ENCODE measurements around the gene TTC7B.

Gene TTC7B

DNA sequence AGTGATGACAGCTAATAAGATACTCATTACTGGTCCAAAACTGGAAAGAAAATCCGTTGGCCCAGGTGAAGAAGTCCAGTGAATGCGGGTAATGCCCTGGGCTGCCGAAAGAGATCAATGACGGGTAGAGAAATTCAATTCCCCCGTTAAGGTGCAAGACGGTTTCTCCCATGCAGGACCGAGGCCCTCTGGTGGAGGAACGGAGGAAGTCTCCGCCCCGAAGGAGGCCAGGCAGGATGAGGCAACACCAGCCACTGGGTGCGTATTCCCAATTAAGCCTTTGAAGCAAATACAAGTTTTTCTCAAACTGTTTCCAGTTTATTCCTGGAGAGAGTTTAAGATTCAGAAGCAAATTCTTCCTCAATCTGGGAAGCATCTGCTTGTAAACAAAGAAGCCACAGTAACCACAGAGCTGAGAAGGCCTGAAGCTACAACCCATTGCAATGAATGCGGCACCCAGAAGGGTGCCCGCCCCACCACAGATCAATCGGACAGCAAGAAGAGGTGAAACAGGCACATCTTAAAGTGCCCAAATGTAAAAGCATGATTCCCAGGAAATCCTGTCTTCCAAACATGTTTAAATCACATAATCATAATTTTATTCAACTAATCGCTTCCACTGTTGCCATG is 118.5 kb downstream of the TTC7B start:
- intact Hi-C loops (cut with DNase I): loop anchor here (5.0 to 10.0 kb wide), 2 partner anchors 300 to 393 kb away; partner anchors contain the start of gene CALM1
- peak; percentile 81 to 97 (median 91) for DNase-seq

- intact Hi-C loops (cut with DNase I): loop anchor here (5.0 to 10.0 kb wide), 2 partner anchors 300 to 392 kb away; partner anchors contain the start of gene CALM1
- no peak for DNase-seq
Measured at GRCh38 chr14:90697132-90697531, 119.1 kb downstream of the TTC7B start.

- DNase-seq: no peak
- intact Hi-C loops (cut with DNase I): loop anchor here (5.0 to 10.0 kb wide), 2 partner anchors 299 to 392 kb away; partner anchors contain the start of gene CALM1
Measured at GRCh38 chr14:90696720-90697119, 119.5 kb downstream of the TTC7B start.

DNA sequence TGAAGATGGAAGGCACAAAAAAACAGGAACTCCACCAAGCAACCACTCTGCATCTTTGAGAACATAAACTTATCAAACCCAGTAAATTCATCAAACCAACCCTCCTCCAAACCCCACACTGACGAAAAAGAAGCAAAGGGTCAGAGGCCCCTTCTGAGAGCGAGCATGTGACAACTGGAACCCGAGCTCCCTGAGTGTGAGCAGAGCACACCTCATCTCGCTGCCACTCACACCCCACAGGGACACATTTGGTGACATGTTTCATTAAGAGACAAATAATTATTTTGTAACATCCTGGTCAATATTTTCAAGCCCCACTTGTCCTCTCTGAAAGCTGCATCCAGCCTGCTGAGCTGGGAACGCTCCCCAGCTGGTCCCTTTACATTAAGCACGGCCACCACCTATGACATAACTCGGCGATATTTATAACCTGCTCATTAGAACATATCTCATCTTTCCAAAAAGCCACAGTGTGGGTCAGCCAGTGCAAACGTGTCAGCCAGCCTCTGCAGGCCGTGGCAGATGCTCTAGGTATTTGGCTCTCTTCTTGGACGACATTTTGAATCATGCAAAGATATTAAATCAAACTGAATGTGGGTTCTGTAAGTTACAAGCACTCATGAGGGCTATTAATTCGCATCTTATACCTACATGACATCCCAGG is 120.1 kb downstream of the TTC7B start:
- intact Hi-C loops (cut with DNase I): loop anchor here (5.0 to 10.0 kb wide), 2 partner anchors 299 to 391 kb away; partner anchors contain the start of gene CALM1
- DNase-seq: no peak

DNA sequence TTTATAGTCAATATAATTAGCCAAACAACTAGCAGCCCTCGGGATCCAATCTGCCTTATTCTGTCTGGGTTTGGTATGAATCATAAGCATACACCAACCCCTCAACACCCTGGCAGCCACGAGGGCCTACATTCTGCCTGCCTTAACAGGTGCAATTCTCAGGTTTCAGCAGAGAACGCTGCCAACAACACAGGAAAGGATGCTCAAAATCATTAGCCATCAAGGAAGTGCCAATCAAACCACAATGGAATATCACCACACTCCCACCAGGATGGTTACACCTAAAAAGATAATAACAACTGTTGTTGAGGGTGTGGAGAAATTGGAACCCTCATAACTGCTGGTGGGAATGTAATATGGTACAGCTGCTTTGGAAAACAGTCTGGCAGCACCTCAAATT is 122.8 kb downstream of the TTC7B start:
- intact Hi-C loops (cut with DNase I): loop anchor here (10.0 kb wide), 1 partner anchor 389 kb away; no protein-coding TSS in a partner anchor

DNA sequence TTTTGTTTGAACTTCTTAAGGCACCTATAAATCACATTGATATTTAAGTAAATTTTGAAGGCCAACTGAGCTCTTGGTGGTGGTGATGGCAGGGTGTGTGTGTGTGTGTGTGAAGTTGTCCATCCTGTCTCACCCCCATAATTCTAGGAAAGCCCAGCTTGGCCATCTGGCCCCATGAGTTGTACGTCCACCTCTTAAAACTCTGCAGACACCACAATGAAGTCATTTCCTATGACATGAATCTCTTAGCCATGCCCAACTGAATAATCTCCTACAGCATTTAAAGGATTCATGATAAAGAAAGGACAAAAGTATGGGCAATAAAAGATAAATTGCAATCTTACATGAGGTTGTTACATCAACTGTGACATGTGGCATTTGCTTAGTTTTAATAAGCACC is 123.4 kb downstream of the TTC7B start:
- no peak for DNase-seq
- intact Hi-C loops (cut with DNase I): loop anchor here (10.0 kb wide), 1 partner anchor 388 kb away; no protein-coding TSS in a partner anchor

More for the DNA sequence above, 122.8 kb downstream of the TTC7B start:
- DNase-seq: no peak

- no peak for DNase-seq
- intact Hi-C loops (cut with DNase I): loop anchor here (10.0 kb wide), 1 partner anchor 387 kb away; no protein-coding TSS in a partner anchor
Measured at GRCh38 chr14:90692061-90692460, 124.2 kb downstream of the TTC7B start.

DNA sequence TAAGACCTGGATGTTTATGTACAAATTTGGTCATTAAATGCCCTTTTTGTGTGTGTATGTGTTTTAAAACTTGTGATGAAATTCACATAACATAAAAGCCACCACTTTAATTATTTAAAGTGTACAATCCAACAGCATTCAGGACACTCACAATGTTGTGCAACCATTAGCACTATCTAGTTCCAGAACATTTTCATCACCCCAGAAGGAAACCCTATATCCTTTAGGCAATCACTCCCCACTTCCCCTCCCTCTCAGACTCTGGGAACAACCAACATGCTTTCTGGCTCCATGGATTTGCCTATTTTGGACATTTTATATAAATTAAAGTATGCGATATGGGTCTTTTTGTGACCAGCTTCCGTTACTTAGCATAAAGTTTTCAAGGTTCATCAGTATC is 124.6 kb downstream of the TTC7B start:
- no peak for DNase-seq
- intact Hi-C loops (cut with DNase I): loop anchor here (10.0 kb wide), 1 partner anchor 387 kb away; no protein-coding TSS in a partner anchor

DNA sequence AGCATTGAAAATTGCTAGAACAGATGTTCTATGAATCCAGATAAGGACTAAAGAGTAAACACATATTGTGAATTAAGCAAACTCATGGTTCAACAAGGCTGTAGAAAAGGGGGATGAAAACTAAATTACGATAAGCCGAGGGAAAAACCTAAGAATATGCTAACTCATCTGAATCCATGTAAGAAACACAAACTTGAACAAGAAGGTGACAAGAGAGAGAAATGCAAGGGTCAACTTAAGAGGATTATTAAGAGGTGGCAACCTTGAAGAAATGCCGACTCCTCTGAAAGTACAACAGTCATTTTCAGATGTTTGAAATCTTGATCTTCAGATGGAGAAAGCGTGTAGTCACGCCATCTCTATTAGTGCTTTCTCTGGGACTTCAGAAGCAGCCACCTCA is 128.6 kb downstream of the TTC7B start:
- no peak for DNase-seq
- intact Hi-C loops (cut with DNase I): no loop called here

DNA sequence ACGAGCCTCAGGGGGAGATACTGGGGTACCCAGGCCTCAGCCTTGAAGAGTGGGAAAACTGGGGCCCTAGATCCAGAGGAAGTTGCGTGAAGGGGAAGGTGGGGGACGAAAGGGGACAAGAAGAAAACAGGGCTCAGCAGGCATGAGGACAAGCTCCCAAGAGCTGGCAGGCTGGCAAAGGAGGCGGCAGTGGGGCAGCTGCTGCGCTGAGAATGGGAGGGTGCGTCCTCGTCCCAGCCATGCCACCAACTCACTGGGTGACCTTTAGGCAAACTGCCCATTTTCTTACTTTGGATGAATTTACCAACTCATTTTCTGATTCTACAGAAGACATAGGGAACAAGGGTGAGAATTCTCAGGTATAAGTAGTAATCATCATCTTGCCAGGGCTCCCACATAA is 133.6 kb downstream of the TTC7B start:
- intact Hi-C loops (cut with DNase I): no loop called here
- no peak for DNase-seq

DNA sequence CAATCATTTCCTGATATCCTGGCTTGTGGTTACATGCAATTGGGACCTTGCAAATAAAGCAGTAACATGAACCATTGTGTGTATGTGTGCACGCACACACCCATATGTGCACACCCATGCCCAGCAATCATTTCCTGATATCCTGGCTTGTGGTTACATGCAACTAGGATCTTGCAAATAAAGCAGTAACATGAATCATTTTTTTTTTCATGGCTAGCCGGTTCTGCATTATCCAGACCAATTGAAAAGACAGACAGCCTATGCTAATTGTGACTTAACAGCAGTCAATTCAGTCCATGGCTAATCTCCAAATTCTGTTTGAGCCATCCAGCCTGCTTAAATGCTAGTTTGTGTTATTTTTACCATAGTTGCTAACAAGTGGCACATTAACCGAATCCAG is 134.3 kb downstream of the TTC7B start:
- no peak for DNase-seq
- intact Hi-C loops (cut with DNase I): no loop called here

DNA sequence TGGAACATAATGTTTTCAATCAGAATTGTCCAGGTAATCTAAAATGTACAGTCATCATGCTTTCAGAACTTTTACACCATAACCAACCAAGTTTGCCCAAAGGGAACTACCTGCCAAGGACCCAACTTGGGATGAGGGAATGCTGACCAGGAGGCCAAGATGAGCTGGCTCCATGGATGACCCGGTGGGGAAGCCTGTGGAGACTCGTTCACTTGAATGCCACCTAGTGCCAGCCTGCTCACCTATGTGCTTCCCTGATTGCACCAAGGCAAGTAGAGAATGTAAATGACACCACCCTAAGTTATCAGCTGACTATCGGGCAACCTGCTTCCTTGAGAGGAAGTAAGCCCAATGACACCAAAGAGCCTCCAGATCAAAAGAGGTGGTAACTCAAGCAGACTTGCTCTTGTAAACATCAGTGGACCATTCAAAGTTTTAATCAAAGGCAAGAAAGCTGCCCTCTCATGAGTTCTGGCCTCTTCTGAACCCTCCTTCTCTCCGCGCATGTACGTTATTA is 137.3 kb downstream of the TTC7B start:
- intact Hi-C loops (cut with DNase I): no loop called here
- DNase-seq: no peak

- no peak for DNase-seq
- intact Hi-C loops (cut with DNase I): no loop called here
Measured at GRCh38 chr14:90678420-90678819, 137.8 kb downstream of the TTC7B start.

DNA sequence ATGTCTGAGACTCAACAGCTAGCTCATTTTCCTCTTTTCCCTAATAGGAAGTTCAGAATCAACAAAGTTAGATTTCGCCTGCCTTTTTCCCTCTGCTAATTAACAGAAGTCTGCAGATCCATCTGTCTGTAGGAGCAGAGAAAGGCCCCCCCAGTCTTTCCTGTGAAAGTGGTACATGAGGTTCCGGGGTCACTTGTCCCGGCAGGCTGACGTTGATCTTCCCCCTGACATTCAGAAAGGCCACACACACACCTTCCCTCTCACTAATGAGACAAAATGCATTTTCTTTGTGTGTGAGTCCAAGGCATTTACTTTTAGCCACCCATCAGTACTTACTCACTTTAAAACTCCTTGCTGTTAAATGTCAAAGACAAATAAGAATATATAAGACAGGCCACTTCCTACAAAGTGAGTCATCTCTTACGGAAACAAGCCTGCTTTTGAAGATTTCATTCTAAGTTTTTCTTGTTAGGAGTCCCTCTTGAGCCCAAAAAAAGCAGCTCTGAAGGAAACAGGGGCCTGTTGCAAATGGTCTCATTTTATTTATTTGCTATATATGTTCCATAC is 138.7 kb downstream of the TTC7B start:
- DNase-seq: no peak
- intact Hi-C loops (cut with DNase I): no loop called here

DNA sequence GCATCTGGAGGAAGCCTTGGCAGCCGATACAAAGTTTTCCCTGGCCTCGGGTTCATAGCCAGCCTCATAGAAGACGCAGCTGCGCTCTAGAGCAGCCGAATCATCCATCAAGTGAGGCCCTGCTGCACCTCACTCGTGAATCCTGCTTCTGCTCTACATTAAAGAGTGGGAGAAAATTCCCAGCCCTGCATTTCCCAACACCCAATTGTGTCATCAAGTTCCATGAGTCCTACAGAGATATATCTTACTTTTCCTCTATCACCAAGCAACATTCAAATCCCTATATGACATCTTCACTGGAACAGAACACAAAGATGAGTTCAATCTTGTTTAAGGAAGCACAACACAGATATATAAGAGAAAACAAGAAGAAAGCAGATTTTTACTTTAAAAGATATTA is 139.3 kb downstream of the TTC7B start:
- intact Hi-C loops (cut with DNase I): no loop called here
- DNase-seq: peak in 20 of 42 donors; percentile 15 to 79 (median 61)

- intact Hi-C loops (cut with DNase I): no loop called here
Measured at GRCh38 chr14:90676356-90676755, 139.9 kb downstream of the TTC7B start.

DNA sequence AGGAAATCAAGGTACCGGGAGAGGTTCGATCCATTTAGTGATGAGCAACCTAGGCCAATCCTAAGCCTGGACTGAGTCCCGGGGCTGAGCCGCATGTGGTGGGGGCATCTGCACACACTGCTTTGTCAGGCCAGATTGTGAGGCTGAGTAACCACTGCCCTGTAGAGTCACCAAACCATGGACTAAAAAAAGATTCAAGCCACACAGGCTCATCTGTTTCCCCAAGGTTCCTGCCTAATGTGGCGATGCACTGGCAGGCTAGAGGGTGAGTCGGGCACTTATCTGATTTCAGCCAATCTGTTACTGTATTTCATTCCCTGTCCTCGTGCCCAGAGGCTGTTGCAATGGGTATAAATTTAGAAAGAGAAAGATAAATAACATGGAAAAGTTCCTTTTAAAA is 140.8 kb downstream of the TTC7B start:
- intact Hi-C loops (cut with DNase I): no loop called here
- peak in 2 of 42 donors; percentile 42 to 58 for DNase-seq

More at GRCh38 chr14:90676356-90676755, 139.9 kb downstream of the TTC7B start:
- no peak for DNase-seq

DNA sequence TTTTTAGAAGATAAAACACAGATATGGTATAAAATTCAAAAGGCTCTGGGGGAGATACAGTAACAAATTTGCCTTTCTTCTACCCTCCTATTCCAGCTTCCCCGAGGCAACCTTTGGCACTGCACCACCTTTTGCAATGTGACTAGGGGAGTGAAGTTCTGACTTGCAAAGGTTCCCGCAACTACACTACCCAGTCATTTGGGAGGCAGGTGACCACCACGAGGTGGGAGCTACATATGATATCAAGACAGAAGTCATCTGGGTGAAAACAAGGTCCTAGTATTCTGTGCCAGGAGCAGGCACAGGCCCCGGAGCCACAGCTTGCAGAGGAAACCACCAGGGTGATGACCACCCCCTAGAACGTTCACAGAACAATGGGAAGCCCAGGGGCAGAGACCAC is 141.5 kb downstream of the TTC7B start:
- no peak for DNase-seq
- intact Hi-C loops (cut with DNase I): no loop called here

GRCh38 chr14:90674043-90674670 is 142.1 kb downstream of the TTC7B start:
- no peak for DNase-seq
- intact Hi-C loops (cut with DNase I): no loop called here

Data from head of caudate nucleus (tissue), 42 donors.